ENCODE data around the gene TRAK2. TPM values are rescaled to one million over a fixed set of nuclear protein-coding genes. Genes with fewer than 3 reads are reported as not detected.

TRAK2 gene
- total and polyA plus RNA-seq, 8 donors, result 8.2 to 46.8 (median 27.2) TPM

- no peaks in the 10 kb centered on the region for H3K36me3 ChIP-seq
- DNase-seq, result no peak
- no peak overlapping the region for H3K27ac ChIP-seq
- intact Hi-C loops (cut with DNase I; ENCODE audit: low total_unique reads), result no loop called here
- no peak for TF ChIP-seq POLR2A (IDR thresholded peaks at IDR 0.05)
- TF ChIP-seq POLR2AphosphoS5 (IDR thresholded peaks at IDR 0.05), result no peak
- TF ChIP-seq CTCF (IDR thresholded peaks at IDR 0.05), result no peak
- no peak for TF ChIP-seq EP300 (IDR thresholded peaks at IDR 0.05)
- no peaks in the 10 kb centered on the region for H3K27me3 ChIP-seq
- no peaks in the 10 kb centered on the region for H3K9me3 ChIP-seq
- 75 to 95% (median 92%) methylated on average over 3 of the region's 3 CpGs for WGBS, 5 donors
- H3K4me3 ChIP-seq, result no peak overlapping the region
- peaks cover 11 to 66% (median 38%) of the 10 kb centered on the region in 4 donors for H3K4me1 ChIP-seq
Observed at GRCh38 chr2:201408931-201409330, 42.3 kb downstream of the TRAK2 start.

GRCh38 chr2:201407265-201407664 is 44.0 kb downstream of the TRAK2 start:
- intact Hi-C loops (cut with DNase I; ENCODE audit: low total_unique reads), result no loop called here
- peaks cover 16 to 64% (median 43%) of the 10 kb centered on the region in 4 donors for H3K4me1 ChIP-seq

GRCh38 chr2:201406077-201406662 is 45.1 kb downstream of the TRAK2 start:
- peak overlapping the region in 3 of 5 donors; percentile 25 to 82 (median 67) for H3K27ac ChIP-seq
- WGBS, 5 donors, result 19 to 26% (median 22%) methylated on average over 3 of the region's 3 CpGs
- H3K27me3 ChIP-seq, result no peaks in the 10 kb centered on the region
- peaks cover 16 to 74% (median 47%) of the 10 kb centered on the region in 4 donors for H3K4me1 ChIP-seq
- no peak overlapping the region for H3K4me3 ChIP-seq
- DNase-seq, result peak in 1 of 2 donors; percentile 81
- H3K9me3 ChIP-seq, result no peaks in the 10 kb centered on the region
- no peak for TF ChIP-seq CTCF (IDR thresholded peaks at IDR 0.05)
- TF ChIP-seq POLR2AphosphoS5 (IDR thresholded peaks at IDR 0.05), result peak in 2 of 3 donors; percentile 28 to 67
- no peaks in the 10 kb centered on the region for H3K36me3 ChIP-seq
- intact Hi-C loops (cut with DNase I; ENCODE audit: low total_unique reads), result no loop called here

More at GRCh38 chr2:201407265-201407664, 44.0 kb downstream of the TRAK2 start:
- no peak for TF ChIP-seq EP300 (IDR thresholded peaks at IDR 0.05)
- no peak for TF ChIP-seq POLR2AphosphoS5 (IDR thresholded peaks at IDR 0.05)
- TF ChIP-seq CTCF (IDR thresholded peaks at IDR 0.05), result no peak
- no peak for DNase-seq
- H3K36me3 ChIP-seq, result no peaks in the 10 kb centered on the region
- no peaks in the 10 kb centered on the region for H3K9me3 ChIP-seq
- peak overlapping the region in 3 of 5 donors; percentile 0 to 82 (median 67) for H3K27ac ChIP-seq
- no peaks in the 10 kb centered on the region for H3K27me3 ChIP-seq
- WGBS, 5 donors, result 87 to 95% (median 91%) methylated on average over 2 of the region's 2 CpGs
- H3K4me3 ChIP-seq, result no peak overlapping the region

- WGBS, 5 donors, result 58 to 79% (median 64%) methylated on average over 3 of the region's 3 CpGs
- no peak for DNase-seq
- intact Hi-C loops (cut with DNase I; ENCODE audit: low total_unique reads), result no loop called here
- peak overlapping the region in 1 of 5 donors; percentile 12 for H3K27ac ChIP-seq
- H3K4me1 ChIP-seq, result peaks cover 16 to 73% (median 45%) of the 10 kb centered on the region in 4 donors
- H3K4me3 ChIP-seq, result no peak overlapping the region
- H3K36me3 ChIP-seq, result peaks cover 0 to under 1% (median 0%) of the 10 kb centered on the region in 4 donors
- TF ChIP-seq POLR2AphosphoS5 (IDR thresholded peaks at IDR 0.05) (no peak), POLR2A (IDR thresholded peaks at IDR 0.05) (no peak), CTCF (IDR thresholded peaks at IDR 0.05) (no peak), EP300 (IDR thresholded peaks at IDR 0.05) (no peak)
- H3K9me3 ChIP-seq, result no peaks in the 10 kb centered on the region
- no peaks in the 10 kb centered on the region for H3K27me3 ChIP-seq
Observed at GRCh38 chr2:201404699-201405280, 46.5 kb downstream of the TRAK2 start.

Data from stomach (tissue), 9 donors.